COLO668 (cell line): ENCODE measurements around the gene LRRK2.
"Not testable (repeated sequence)": the region's sequence is repeated elsewhere in the genome, so short reads cannot be mapped to it uniquely, and the experiment has no call there.

Experiments used
- DNase-seq: peaks from one replicate; lab custom pipeline; 2025; ENCODE audit not compliant: unreplicated experiment; lab: John Stamatoyannopoulos, UW

The LRRK2 gene

DNA sequence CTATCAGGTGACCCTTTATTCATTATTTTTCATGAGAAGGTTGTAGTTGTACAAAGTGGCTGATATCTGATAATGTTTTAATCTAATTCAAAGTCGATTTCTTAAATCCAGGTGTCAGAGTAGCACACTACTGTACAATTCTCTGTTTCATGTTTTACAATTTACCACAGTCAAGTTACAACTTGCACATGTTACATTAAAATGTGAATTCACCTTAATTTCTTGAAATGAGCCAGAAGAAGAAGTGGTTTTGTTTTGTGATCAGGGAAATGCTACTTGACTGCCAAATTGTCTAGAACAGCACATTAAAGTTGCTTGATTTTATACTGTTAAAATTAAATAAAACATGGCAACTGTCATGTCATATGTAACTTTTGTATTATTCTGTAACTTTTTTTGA, 23.2 kb downstream of the LRRK2 start:
- DNase-seq = no peak

DNA sequence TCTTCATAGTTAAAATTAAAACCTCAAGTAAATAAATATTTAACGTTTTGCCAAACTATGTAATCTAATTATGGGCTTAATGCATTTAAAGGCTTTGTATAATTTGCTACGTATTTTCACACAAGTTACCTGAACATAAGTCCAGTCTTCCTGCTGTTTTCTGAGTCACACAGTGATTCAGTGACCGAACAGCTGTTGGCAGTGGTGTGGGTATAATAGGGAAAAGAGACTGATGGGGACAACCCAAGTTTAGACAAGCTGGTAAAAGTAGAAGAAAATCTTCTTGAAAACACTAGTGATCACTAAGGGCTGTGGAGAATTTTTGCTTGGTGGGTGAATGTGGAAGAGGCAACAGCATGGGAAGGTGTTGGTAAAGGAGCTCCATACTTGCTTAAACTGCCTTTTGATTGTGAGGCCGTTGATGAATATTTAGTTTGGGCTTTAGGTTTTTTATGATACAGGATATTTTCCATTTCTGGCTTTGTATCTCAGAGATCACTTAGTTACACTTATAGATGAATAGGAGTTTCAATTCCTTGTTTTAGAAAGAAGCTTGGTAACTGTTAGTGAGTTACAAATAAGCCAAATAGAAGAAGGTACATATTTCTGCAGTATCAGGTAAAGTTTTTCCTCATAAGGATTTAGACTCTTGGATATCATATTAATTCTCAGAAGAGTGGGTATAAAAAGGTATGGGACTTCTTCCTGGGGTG, 23.9 kb downstream of the LRRK2 start:
- DNase-seq = no peak

DNA sequence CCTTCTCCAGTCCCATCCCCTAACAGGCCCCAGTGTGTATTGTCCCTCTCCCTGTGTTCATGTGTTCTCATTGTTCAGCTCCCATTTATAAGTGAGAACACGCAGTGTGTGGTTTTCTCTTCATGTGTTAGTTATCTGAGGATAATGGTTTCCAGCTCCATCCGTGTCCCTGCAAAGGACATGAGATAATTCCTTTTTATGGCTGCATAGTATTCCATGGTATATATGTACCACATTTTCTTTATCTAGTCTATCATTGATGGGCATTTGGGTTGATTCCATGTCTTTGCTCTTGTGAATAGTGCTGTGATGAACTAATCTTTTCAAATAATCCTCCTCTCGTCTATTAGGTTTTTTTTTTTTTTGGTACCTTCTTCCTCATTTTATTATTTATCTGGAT, 25.9 kb downstream of the LRRK2 start:
- not testable (repeated sequence) for DNase-seq

DNA sequence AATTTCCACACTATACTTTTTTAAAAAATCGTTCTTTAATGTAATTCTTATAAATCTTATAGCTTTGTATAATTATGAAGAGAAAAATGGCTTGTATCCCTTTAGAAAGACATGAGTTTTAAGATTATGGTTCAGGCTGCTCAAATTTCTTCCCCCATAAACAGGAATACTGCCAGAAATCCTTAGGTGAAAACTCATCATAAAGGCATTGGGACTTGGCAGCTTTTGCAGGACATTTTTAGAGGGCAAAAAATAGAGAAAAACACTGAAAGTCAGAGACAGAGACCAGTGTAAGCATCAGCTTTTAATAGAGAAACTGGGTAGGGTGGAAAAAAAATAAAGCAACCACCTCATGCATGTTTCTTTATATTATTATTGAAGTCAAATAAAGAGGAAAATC, 29.1 kb downstream of the LRRK2 start:
- no peak for DNase-seq

DNA sequence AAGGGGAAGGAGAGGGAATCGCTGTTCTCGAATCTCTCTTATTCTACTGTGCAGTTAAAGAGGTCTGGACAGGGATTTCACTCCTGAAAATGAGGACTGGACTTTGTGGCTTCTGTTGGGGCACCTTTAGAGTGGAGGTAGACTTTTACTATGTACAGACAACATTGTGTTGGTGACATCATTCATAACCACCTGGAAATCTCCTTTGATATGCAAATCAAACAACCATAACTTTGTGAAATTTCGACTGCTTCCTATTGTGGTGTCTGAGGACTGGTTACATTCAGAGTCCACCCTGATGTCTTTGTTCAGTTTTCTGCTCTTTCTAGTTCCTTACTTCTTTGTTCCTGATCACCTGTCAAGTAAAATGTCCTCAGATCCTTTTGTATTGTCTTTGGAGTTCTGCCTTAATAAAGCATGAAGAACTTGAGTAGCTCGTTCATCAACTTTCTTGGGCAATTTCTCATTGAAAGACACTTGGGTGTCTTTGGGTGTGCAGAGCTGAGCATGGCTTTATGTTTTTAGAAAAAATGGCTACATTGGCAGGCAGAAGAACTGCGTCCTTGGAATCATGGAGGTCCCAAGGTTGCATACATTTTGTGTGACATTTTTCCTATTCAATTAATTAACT, 29.8 kb downstream of the LRRK2 start:
- DNase-seq = no peak

DNA sequence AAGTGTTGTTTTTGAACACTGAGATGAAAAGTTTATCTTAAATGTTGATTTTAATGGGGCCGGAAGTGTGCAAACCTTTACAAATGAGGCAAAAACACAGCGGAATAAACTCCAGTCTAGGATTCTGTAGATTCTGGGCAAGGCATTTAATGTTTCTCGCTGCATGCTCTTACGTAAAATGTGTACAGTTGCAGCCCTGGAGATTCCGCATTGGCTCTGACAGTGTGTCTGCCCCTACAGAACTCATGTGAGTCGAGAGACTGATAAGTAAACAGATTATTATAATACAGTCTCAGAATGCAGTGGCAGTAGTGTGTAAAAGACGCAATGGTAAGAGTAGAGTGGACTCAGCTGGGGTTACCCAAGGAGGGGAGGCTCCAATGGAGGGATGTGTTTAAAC, 33.6 kb downstream of the LRRK2 start:
- DNase-seq = no peak

GRCh38 chr12:40261937-40262336, 37.1 kb downstream of the LRRK2 start:
- no peak for DNase-seq

- DNase-seq = no peak
Observed at GRCh38 chr12:40262657-40263056, 37.9 kb downstream of the LRRK2 start.

DNA sequence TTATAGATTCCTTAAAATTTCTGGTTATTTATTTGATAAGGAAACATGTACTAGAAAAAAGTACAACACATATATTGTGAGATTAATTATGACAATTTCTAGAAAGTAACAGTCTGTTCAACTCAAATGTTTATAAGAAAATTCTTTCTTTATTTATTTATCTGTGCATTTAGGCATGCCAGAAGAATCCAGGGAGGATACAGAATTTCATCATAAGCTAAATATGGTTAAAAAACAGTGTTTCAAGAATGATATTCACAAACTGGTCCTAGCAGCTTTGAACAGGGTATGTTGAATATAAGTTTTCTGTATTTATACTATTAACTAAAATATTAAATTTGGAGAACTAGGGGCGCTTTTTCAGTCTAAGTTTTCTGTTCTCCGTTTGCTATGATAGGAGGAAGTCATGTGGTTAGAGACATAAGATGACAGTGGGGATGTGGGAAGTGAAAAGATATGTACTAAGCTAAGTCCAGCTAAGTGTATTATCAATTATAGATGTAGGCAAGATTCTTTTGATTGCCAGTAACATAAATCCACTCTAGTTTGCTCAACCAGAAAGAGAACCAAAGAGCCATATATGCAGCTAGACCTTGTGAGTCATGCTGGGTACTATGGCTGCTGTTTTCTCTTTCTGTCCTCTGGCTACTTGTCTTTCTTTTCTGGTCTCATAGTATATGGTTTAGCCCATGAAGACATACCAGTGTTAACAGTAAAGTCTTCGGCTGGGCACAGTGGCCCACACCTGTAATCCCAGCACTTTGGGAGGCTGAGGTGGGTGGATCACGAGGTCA, 39.0 kb downstream of the LRRK2 start:
- no peak for DNase-seq

- no peak for DNase-seq
Observed at GRCh38 chr12:40271981-40272664, 47.3 kb downstream of the LRRK2 start.

DNA sequence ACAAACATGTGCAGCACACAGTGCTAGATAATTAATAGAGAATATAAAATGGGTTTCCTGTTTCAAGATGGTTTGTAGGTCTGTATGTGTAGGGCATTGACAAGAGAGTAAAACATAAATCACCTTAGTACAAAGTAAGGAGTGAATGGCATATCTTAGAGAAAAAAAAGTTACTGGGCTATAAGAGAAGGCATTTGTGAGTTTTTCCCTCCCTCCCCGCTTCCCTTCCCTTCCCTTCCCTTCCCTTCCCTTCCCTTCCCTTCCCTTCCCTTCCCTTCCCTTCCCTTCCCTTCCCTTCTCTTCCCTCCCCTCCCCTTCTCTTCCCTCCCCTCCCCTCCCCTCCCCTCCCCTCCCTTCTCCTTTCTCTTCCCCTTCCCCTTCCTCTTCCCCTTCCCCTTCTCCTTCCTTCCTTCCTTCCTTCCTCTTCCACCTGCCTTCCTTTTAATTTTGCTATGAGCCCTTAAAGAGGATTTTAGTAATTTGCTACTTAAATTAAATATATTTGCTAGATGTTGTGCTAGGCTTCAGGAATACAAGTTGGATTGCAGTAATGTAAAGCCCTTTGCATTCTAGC, 57.1 kb downstream of the LRRK2 start:
- DNase-seq = no peak

GRCh38 chr12:40286583-40286982, 61.8 kb downstream of the LRRK2 start:
- DNase-seq = no peak

DNA sequence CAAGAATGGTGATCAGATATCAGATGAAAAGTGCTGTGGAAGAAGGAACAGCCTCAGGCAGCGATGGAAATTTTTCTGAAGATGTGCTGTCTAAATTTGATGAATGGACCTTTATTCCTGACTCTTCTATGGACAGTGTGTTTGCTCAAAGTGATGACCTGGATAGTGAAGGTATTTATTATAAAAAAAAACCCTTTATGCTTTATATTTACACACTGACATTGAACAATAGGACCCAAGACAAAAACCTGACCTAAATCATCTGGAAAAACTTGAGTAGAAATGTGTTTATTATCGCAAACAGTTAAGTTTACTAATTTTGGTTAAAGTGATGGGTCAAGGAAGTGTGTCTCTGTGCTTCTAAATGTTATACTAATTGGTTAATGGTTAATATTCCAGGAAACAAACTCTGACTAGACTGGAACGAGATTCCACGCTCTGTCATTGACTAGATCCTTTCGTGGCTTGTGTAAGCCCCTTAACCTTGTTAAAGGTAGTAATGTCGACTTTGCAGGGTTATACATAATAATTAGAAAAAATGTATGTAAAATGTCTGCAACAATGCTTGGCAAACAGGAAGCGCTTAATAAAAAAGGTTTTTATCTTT, 62.7 kb downstream of the LRRK2 start:
- no peak for DNase-seq

DNA sequence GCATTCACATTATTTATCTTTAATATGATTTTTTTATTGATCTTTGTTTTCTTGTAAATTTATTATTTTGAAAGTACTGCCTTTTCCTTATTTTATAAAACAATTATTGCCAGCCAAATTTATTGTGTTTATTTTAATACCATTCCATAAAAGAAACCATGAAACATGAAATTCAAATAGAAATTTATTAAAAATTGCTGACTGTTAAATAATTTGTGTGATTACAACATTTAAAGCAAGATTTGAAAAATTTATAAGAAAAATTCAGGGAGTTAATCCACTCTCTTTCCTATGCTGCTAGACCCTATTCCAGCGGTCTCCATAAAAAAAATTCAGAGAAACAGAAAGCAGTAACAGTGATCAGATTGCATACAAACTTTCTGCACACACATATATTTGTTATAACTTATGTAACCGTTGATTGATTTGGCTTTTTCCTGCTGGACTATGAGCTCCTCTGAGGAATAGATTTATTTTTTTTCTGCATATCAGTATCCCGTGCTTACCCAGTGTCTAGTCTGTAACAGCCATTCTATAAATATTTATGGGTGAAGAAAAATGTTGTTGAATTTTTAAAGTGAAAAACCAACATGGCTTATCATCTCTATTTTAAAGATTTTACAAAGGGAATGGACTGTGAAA, 68.1 kb downstream of the LRRK2 start:
- no peak for DNase-seq

- DNase-seq = no peak
Observed at GRCh38 chr12:40298341-40298740, 73.5 kb downstream of the LRRK2 start.

GRCh38 chr12:40300490-40300889, 75.7 kb downstream of the LRRK2 start:
- DNase-seq = no peak

GRCh38 chr12:40309001-40309400, 84.2 kb downstream of the LRRK2 start:
- no peak for DNase-seq

- DNase-seq = no peak
Observed at GRCh38 chr12:40310211-40310610, 85.4 kb downstream of the LRRK2 start.

DNA sequence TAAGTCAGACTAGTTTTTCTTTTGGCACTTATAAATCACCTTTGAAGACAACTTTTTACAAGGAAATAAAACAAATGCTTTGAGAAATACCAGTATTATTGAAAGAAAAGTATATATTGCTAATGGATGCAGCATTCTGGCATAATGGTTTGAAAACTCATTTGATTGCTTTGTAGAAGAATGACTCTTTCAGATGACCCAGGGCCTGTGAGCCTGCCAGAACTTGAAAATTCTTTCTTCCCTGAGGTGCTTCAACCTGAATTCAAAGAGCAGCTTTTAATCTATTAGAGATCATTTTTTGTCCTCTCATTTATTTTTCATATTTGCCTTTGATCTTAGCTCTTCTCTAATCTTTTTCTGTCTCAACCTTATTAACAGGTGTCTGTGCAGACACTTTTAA, 87.4 kb downstream of the LRRK2 start:
- no peak for DNase-seq

- DNase-seq = no peak
Observed at GRCh38 chr12:40312982-40313576, 88.3 kb downstream of the LRRK2 start.
